KOPT-K1 (cell line): ENCODE results near the gene OPA3.

Experiments used
- H3K27ac ChIP-seq: fragments of 200-600 bp; sonication (generic); 2 replicates; pipeline ENCODE4 v1.5.1; 2016; ENCODE audit warnings: antibody characterized with exemption, mild to moderate bottlenecking, low read depth, low read length; ENCODE audit not compliant: poor library complexity, severe bottlenecking
- H3K36me3 ChIP-seq: fragments of 200-600 bp; sonication (generic); 2 replicates; pipeline ENCODE4 v1.5.1; 2017; ENCODE audit warnings: antibody characterized with exemption, mild to moderate bottlenecking, low read length, moderate library complexity; ENCODE audit not compliant: insufficient read depth
- H3K9me3 ChIP-seq: fragments of 200-600 bp; sonication (generic); 2 replicates; pipeline ENCODE4 v1.5.1; 2017; ENCODE audit warnings: antibody characterized with exemption, low read length, mild to moderate bottlenecking; ENCODE audit not compliant: insufficient read depth, poor library complexity, severe bottlenecking

The OPA3 gene

DNA sequence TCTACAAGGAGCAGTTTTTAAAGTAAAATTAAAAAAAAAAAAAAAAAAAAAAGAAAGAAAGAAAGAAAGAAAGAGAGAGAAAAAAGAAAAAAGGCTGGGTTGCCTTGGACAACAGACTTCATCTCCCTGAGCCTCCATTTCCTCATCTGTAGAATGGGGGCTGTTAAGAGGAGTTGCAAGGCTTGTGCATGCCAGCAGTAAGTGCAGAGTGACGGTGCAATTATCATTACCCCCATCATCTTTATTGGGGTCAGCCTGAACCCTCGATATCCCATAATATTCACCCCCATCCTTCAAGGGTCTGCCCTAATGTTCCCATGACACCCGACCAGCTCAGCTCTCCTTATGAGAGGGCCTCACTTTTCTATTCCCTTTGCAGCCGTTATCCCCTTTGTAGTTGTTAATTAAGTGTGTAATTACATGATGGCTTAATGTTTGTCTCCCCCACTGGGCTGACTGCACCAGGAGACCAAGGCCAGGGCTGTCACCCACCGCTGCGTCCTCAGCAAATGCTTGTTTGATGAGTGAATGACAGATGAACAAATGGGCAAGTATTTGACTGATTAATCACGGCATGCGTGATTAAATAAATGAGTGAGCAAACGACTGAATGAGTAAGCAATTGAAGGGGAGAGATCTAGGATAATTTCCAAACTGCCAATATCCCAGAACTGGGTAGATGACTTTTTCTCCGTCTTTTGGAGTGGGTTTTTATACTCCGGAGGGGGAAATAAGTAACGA, 106.7 kb downstream of the OPA3 start:
- H3K36me3 ChIP-seq: no peaks in the 10 kb centered on the region
- H3K27ac ChIP-seq: no peak overlapping the region
- H3K9me3 ChIP-seq: no peaks in the 10 kb centered on the region
